ENCODE data around the gene RFX1.

Gene RFX1

DNA sequence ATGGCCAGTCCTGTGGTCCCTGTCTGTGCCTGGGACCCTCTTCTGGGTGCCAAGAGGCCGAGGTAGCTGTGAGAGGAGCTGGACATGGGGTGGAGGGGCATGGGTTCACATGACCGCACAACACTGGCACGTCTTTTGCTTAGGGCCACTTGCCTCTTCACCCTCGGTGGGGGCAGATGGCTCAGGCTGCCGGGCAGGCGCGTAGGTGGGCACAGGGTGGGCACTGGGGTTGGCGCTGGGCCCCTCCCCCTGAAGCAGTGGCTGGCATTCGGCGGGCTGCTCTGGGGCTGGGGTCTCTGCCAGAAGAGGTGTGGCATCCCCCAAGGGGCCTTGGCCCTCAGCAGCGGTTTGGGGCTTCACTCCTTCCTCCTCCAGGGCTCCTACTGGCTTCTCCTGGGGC, 47.4 kb upstream of the RFX1 start:
- TF ChIP-seq TAF1 (IDR thresholded peaks at IDR 0.05; ENCODE audit: borderline replicate concordance, insufficient read depth, low read length) (no peak), POLR2AphosphoS5 (IDR thresholded peaks at IDR 0.05; ENCODE audit: low read depth, low read length) (no peak), SIN3A (IDR thresholded peaks at IDR 0.05; ENCODE audit: borderline replicate concordance, insufficient read depth, low read length) (no peak), FOXP2 (optimal IDR thresholded peaks at IDR 0.05; ENCODE audit: borderline replicate concordance, extremely low read depth, extremely low read length, insufficient read depth) (no peak)
- TF ChIP-seq, protein P1, sequence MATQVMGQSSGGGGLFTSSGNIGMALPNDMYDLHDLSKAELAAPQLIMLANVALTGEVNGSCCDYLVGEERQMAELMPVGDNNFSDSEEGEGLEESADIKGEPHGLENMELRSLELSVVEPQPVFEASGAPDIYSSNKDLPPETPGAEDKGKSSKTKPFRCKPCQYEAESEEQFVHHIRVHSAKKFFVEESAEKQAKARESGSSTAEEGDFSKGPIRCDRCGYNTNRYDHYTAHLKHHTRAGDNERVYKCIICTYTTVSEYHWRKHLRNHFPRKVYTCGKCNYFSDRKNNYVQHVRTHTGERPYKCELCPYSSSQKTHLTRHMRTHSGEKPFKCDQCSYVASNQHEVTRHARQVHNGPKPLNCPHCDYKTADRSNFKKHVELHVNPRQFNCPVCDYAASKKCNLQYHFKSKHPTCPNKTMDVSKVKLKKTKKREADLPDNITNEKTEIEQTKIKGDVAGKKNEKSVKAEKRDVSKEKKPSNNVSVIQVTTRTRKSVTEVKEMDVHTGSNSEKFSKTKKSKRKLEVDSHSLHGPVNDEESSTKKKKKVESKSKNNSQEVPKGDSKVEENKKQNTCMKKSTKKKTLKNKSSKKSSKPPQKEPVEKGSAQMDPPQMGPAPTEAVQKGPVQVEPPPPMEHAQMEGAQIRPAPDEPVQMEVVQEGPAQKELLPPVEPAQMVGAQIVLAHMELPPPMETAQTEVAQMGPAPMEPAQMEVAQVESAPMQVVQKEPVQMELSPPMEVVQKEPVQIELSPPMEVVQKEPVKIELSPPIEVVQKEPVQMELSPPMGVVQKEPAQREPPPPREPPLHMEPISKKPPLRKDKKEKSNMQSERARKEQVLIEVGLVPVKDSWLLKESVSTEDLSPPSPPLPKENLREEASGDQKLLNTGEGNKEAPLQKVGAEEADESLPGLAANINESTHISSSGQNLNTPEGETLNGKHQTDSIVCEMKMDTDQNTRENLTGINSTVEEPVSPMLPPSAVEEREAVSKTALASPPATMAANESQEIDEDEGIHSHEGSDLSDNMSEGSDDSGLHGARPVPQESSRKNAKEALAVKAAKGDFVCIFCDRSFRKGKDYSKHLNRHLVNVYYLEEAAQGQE (IDR thresholded peaks at IDR 0.05; ENCODE audit: insufficient read depth in 1 of 2, low read depth in 2 of 2, low read length in 2 of 2), result no peak

DNA sequence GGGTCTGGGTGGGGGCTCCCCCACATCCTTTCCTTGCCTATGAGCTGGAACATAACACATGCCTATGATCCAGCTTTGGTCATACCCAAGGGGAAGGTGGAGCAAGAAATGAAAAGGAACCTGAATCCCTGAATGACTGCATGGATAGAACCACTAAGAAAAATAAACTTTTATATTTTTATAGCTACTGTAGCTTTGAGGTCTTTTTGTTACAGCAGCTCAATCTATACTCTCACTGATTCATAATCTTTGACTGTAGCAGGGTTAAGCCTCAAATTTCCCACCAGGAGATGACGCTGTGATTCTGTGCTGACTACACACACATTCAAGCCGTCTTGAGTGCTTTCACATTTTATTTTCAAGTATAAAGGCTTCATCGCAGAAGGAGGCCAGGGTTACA, 46.9 kb upstream of the RFX1 start:
- no peak for TF ChIP-seq FOXP2 (optimal IDR thresholded peaks at IDR 0.05; ENCODE audit: borderline replicate concordance, extremely low read depth, extremely low read length, insufficient read depth)
- no peak for TF ChIP-seq TAF1 (IDR thresholded peaks at IDR 0.05; ENCODE audit: borderline replicate concordance, insufficient read depth, low read length)
- no peak for TF ChIP-seq POLR2AphosphoS5 (IDR thresholded peaks at IDR 0.05; ENCODE audit: low read depth, low read length)
- TF ChIP-seq, protein P1 (IDR thresholded peaks at IDR 0.05; ENCODE audit: insufficient read depth in 1 of 2, low read depth in 2 of 2, low read length in 2 of 2), result no peak
- no peak for TF ChIP-seq SIN3A (IDR thresholded peaks at IDR 0.05; ENCODE audit: borderline replicate concordance, insufficient read depth, low read length)

DNA sequence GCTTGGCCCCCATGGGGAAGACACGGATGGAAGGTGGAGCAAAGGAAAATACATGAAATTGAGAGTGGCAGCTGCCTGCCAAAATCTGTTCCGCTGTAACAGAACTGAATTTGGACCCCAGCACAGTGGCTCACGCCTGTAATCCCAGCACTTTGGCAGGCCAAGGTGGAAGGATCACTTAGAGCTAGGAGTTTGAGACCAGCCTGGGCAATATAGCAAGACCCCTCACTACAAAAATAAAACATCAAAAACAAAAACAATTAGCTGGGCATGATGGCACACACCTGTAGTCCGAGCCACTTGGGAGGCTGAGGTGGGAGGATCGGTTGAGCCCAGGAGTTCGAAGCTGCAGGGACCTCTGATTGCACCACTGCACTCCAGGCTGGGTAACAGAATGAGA, 46.4 kb upstream of the RFX1 start:
- TF ChIP-seq TAF1 (IDR thresholded peaks at IDR 0.05; ENCODE audit: borderline replicate concordance, insufficient read depth, low read length) (no peak), FOXP2 (optimal IDR thresholded peaks at IDR 0.05; ENCODE audit: borderline replicate concordance, extremely low read depth, extremely low read length, insufficient read depth) (no peak), SIN3A (IDR thresholded peaks at IDR 0.05; ENCODE audit: borderline replicate concordance, insufficient read depth, low read length) (no peak)

DNA sequence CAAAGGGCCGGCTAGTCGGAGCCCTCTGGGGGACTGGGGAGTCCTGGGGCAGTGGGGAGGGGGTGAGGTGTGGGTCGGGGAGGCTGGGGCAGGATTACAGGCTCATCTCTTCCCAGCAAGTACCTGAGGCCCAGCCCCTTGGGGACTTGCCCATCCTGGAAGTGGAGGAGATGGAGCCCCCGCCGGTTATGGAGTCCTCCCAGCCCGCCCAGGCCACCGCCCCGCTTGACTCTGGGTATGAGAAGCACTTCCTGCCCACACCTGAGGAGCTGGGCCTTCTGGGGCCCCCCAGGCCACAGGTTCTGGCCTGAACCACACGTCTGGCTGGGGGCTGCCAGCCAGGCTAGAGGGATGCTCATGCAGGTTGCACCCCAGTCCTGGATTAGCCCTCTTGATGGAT, 45.9 kb upstream of the RFX1 start:
- TF ChIP-seq FOXP2 (optimal IDR thresholded peaks at IDR 0.05; ENCODE audit: borderline replicate concordance, extremely low read depth, extremely low read length, insufficient read depth) (no peak), TAF1 (IDR thresholded peaks at IDR 0.05; ENCODE audit: borderline replicate concordance, insufficient read depth, low read length) (no peak), SIN3A (IDR thresholded peaks at IDR 0.05; ENCODE audit: borderline replicate concordance, insufficient read depth, low read length) (no peak), POLR2AphosphoS5 (IDR thresholded peaks at IDR 0.05; ENCODE audit: low read depth, low read length) (no peak)
- TF ChIP-seq, protein P1 (IDR thresholded peaks at IDR 0.05; ENCODE audit: insufficient read depth in 1 of 2, low read depth in 2 of 2, low read length in 2 of 2), result no peak

DNA sequence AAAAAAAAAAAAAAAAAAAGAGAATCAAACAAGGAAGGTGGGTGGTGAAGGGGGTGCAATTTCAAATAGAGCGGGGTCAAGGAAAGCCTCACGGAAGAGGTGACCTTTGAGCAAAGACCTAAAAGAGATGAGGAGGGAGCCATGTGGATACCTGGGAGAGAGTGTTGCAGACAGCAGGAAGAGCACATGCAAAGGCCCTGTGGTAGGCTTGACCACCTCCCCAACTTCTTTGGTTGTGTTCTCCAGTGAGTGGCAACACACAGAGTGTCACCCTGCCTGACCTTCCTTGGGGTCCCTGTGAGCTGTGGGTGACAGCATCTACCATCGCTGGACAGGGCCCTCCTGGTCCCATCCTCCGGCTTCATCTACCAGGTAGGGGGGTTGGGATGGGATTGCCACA, 44.4 kb upstream of the RFX1 start:
- TF ChIP-seq FOXP2 (optimal IDR thresholded peaks at IDR 0.05; ENCODE audit: borderline replicate concordance, extremely low read depth, extremely low read length, insufficient read depth) (no peak), POLR2AphosphoS5 (IDR thresholded peaks at IDR 0.05; ENCODE audit: low read depth, low read length) (no peak), TAF1 (IDR thresholded peaks at IDR 0.05; ENCODE audit: borderline replicate concordance, insufficient read depth, low read length) (no peak), SIN3A (IDR thresholded peaks at IDR 0.05; ENCODE audit: borderline replicate concordance, insufficient read depth, low read length) (no peak)
- TF ChIP-seq, protein P1 (IDR thresholded peaks at IDR 0.05; ENCODE audit: insufficient read depth in 1 of 2, low read depth in 2 of 2, low read length in 2 of 2), result no peak

All from PFSK-1 (cell line).